GM21737 (cell line): ENCODE measurements around the gene PXYLP1.

Experiments used
- ATAC-seq: cut with Tn5 transposase; IDR thresholded peaks from one replicate; pipeline ENCODE4 v1.9.1; 2021; ENCODE audit warnings: mild to moderate bottlenecking, moderate library complexity; ENCODE audit not compliant: unreplicated experiment

PXYLP1 gene

DNA sequence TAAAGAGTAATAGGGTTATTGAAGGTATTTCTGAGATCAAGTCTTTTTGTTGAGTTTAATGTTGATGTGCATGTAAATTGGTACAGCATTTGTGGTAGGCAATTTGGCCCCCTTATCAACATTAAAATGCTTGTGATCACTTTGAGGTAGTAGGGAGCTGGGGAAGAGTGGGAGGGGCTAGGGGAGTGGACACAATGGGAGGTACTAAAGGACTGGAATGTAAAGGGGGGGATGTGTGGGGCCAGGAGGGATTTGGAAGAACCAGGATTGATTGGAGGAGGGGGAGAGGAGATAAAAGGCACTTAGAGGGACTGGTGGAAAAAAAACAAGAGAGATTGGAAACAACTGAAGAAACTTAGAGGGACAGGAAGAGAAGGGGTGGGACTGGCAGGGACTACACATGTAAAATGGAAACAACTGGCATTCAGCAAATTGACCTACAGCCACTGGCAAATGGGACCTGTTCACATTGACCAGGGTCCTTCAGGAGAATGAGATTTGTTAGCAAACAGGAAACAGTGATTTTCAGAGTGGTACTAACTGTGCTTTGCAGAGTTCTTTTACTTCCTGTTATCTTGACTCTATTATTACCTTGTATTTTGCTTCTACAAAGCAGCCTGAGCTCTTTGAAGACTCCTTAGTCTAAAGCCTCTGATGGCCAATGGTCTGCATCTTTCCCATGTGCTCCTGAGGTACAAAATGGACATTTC is 88.9 kb downstream of the PXYLP1 start:
- ATAC-seq, result no peak

GRCh38 chr3:141321109-141321497 is 89.5 kb downstream of the PXYLP1 start:
- no peak for ATAC-seq

DNA sequence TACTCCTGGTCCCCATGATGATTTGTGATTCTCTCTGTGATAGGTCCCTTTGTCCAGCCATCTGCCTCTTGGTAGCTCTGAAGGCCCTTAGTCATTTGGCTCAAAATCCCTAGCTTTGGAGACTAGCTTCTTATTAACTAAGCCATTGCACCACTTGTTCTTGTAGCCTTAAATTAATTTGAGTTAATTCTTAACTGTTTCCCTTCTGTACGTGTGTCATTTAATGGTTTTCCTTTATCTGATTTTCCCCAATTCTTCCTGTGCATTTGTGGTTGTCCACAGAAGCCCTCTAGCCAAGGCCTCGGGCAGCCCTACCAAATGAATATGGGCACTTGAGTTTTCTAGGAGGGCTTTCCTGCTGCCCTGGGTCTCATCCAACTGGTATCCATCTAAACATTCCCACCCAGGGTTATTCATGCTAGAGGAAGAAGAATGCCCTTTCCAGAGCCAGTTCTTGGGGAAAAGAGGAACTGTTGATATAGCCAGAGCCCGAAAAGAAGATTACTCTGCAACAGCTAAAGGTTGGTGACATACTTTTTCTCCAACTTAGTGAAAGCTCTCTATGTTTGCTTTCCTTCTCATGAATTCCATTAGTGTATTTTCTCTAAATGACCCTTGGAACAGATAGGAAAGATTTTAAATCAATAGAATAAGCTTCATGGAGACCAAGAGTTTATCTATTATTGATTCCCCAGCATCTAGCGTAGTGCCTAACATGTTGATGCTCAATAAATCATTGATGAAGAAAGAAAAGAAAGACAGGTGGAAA is 92.5 kb downstream of the PXYLP1 start:
- no peak for ATAC-seq

DNA sequence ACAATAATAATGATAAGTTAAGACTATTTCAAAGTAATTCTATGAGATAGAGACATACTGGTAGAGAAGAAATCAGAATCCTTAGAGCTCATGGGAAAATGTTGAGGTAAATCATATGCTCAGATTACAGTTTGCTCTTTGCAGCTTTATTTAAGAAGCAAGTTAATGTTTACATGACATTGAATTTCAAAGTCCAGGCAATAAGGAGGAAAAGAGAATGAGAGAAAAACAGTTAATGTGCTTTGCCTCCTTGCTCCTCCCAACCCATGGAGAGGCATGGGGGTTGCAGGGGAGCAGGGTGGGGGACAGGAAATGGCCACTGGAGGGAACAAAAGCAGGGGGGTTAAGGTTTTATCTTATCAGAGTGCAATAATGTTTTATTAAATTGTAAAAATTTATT is 94.5 kb downstream of the PXYLP1 start:
- ATAC-seq, result no peak

DNA sequence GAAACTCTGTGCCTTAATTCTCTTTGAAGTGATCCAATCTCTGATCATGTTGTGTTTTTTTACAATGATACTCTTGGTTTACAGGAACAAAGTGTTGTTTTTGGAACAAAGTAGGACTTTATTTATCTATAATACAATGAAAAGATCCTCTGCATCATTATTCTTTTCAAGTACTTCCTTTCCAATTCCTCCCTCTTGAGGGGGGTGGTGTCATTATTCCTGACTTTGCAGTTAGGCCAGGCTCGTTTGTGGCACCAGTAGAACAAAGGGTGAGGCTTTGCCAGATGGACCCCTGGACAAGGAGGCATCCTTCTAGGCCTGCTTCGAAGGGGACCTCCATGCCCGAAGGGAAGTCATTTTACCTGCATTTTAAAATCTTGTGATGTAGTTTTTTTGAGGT is 95.0 kb downstream of the PXYLP1 start:
- ATAC-seq, result no peak

DNA sequence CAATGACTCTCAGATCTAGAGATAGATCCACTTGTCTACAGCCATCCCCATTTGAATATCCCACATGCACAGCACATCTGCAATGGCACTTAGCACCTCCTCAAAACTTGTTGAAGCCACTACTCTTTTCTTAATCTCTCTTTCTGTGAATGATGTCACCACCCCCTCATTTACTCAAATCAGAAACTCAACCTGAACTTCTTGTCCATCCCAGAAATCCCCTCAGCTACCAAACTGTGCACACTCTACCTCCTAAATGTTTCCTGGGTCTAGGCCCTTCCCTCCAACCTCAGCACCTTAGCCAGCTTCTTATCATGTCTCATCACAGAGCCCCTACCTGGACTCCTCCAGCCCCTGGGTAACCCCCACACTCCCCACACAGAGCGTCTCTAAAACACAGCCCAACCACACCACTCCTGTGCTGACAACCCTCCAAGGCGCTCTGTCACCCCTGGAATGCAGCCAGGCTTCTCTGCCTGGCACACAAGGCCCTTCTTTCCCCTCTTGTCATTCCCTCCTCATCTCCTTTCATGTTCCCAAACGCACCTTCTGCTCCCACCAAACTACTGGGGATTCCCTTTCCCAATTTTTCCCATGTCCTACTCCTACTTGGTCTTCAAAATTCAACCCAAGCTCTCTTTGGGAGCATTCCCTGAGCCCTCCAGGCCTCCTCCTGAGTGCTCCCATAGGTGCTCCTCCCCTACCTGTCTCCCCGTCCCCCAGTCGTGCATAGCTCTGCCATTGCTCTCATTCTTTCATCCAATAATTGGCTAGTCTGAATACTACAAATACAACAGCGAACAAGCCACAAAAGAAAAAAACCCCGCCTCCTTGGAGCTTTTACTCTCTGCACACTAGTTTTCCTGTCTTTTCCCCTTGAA is 96.9 kb downstream of the PXYLP1 start:
- no peak for ATAC-seq

GRCh38 chr3:141330235-141330634 is 98.6 kb downstream of the PXYLP1 start:
- ATAC-seq, result no peak

DNA sequence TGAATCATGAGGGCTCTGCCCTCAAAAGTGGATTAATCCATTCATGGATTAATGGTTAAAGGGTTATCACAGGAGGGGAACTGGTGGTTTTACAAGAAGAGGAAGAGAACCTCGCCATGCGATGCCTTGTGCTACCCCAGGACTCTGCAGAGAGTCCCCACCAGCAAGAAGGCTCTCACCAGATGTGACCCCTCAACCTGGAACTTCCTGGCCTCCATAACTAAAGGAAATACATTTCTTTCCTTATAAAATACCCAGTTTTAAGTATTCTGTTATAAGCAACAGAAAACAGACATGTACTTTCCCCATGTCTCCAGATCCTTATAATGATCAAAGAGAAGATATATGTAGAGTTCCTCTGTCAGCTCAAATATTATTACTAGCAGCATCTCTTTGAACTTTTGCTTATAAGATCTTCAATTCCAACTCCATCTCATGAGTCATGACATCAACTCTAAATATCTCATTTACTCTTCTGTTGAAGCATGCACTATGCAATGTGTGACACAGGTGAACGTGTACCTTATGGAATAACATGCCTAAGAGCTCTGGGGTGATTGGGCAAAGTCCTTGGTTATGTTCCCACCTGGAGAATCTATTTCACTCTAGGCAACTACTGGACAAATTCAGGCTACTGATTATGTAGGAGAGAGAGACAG is 99.2 kb downstream of the PXYLP1 start:
- no peak for ATAC-seq

GRCh38 chr3:141331377-141332318 is 100.0 kb downstream of the PXYLP1 start:
- no peak for ATAC-seq

DNA sequence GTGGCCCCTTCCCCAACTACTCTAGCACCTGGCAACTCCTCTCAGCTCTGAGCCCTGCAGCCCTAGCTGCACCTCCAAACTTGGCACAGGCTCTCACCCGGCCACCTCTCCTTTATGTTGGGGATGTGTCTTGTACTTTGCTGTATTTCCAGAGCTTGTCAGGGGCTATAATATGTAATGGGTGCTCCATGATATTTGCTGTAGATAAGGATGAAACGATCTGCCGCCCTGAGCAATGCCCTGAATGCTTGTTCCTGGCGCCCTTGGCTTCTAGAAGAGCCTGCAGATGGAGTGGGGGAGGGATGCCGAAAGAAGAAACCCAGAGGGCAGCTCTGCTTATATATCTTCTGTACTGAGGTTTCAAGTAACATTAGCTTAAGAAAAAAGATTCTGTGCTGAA is 100.8 kb downstream of the PXYLP1 start:
- no peak for ATAC-seq

DNA sequence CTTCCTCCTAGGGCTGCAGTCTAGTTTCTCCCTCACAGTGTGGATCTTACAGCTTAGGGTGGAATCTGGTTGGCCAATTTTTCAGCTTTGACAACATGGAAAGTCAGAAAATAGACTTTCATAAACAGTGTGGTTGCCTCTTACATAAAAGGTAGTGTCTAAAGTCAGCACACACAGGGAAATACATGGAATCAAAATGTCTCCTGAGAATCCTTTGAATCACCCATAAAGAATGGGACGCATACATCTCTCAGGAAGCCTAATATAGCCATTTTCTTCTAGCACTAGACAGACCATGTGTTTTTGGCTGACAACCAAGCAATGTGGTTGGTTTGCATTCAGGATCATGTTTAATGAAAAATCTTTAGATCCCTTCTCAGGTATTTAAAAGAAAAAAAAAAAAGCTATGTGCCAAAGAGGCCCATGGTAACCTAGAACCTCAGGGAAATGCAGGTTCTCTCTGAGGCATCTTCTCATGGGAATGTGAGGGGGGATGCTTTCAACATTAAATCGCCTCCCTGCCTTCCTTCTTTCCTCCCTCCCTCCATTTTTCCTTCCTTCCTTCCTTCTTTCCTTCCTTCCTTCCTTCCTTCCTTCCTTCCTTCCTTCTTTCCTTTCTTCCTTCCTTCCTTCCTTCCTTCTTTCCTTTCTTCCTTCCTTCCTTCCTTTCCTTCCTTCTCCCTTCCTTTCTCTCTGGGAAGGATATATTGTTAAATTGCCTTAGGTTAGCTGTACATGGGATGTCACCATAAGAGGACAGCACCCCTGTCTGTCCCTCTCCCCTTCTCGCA is 102.4 kb downstream of the PXYLP1 start:
- no peak for ATAC-seq

DNA sequence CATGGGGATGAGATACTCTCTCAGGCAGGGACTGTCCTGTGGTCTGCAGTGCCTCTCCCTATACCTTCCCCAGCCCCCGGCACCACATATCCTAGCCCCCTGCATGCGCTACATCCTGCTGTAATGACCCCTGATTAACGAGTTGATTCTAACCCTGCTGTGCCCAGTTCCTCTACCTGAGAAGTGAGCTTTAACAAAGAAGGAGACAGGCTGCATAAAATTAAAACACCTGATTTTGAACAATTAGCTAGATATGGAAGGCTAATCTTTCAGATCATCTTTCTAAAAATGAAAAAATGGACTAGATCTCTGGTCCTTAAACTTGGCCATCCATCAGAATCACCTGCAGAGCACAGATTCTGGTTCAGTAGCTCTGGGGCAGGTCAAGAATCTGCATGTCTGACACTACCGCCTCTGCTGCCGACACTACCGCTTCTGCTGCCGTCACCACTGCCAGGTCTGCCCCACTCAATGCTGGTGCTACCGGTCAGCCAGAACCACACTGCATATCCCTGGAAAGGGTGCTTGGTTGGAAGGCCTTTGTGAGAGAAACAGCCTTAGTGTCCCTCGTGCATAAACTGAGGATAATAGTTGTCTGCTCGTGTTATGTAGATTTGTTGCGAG is 103.1 kb downstream of the PXYLP1 start:
- no peak for ATAC-seq

- ATAC-seq, result no peak
Observed at GRCh38 chr3:141335531-141336061, 104.0 kb downstream of the PXYLP1 start.

GRCh38 chr3:141336672-141337522 is 105.3 kb downstream of the PXYLP1 start:
- peak; percentile 84 for ATAC-seq

GRCh38 chr3:141337523-141337854 is 105.9 kb downstream of the PXYLP1 start:
- ATAC-seq, result no peak

DNA sequence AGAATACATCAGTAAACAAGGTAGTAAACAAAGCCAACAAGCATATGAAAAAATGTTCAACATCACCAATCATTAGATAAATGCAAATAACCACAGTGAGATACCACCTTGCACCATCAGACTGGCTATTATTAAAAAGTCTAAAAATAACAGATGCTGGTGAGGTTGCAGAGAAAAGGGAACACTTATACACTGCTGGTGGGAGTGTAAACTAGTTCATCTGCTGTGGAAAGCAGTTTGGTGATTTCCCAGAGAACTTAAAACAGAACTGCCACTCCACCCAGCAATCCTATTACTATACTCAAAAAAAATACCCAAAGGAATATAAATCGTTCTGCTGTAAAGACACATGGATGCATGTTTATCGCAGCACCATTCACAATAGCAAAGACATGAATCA is 106.4 kb downstream of the PXYLP1 start:
- ATAC-seq, result no peak

GRCh38 chr3:141338881-141339280 is 107.3 kb downstream of the PXYLP1 start:
- no peak for ATAC-seq

- no peak for ATAC-seq
Observed at GRCh38 chr3:141341536-141341935, 109.9 kb downstream of the PXYLP1 start.
